Suppressor macrophage (primary cell): ENCODE results near the gene C2orf81.
A peak's percentile ranks its signal among the peaks of the same experiment; 100 is the strongest.
"Not testable (repeated sequence)": the region's sequence is repeated elsewhere in the genome, so short reads cannot be mapped to it uniquely, and the experiment has no call there.

ENCODE experiments used
- DNase-seq, 4 experiments: peaks; one replicate each; pipeline ENCODE4 v3.0.0-alpha.2; 2020 to 2022

Gene C2orf81

GRCh38 chr2:74442483-74443297, 21.3 kb upstream of the C2orf81 start:
- DNase-seq: not testable (repeated sequence)

DNA sequence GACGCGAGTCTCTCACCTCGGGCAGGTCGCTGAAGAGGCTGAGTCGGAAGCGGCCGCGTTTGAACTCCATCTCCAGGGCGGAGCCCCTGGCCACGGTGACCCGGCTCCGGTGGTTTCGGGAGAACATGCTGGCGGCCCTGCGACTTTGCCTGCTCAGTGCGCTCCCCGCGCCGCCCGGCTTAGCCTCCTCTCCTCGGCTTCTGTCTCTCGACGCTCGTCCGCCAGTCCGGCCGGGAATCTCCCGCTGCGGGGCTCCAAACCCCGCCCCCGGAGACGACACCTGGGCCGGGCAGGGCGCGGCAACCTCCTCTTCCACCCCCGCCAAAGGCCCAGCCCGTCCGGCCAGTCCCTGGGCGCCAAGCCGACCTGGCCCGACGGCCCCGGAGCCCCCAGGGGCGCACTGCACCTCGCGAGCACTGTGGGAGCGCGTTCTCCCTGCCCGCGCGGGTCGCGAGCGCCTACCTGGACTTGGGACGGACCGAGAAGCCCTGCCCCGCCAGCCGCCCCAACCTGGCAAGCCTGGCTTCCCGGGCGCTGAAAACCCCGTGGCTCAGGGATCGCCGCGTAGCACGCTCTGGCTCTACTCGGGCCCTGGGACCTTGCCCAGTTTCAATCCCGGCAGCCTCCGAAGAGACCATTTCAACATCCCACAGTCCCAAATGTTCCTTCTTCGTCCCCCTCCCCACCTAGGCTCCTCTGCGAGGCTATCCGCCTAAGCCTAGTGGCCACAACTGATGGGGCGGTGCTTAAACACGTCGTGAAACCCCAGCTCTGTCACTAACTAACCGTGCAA, 20.5 kb upstream of the C2orf81 start, which contains the start of gene RTKN:
Gene RTKN, minus strand, starts transcription at position 248 of the 793 bp plus-strand sequence. Its CDS starts 121 bp downstream, at position 127.
- peak in 1 of 4 experiments; percentile 18 for DNase-seq

- no peak for DNase-seq
These were observed 19.8 kb upstream of the C2orf81 start for GRCh38 chr2:74441170-74441689.

GRCh38 chr2:74440378-74441169, 19.2 kb upstream of the C2orf81 start:
- peak; percentile 71 to 90 (median 79) for DNase-seq

- DNase-seq: peak in 2 of 4 experiments; percentile 22 to 38
These were observed 18.5 kb upstream of the C2orf81 start for GRCh38 chr2:74439803-74440377.

- no peak for DNase-seq
These were observed 18.0 kb upstream of the C2orf81 start for GRCh38 chr2:74439373-74439772.

GRCh38 chr2:74438248-74438647, 16.8 kb upstream of the C2orf81 start:
- DNase-seq: no peak

DNA sequence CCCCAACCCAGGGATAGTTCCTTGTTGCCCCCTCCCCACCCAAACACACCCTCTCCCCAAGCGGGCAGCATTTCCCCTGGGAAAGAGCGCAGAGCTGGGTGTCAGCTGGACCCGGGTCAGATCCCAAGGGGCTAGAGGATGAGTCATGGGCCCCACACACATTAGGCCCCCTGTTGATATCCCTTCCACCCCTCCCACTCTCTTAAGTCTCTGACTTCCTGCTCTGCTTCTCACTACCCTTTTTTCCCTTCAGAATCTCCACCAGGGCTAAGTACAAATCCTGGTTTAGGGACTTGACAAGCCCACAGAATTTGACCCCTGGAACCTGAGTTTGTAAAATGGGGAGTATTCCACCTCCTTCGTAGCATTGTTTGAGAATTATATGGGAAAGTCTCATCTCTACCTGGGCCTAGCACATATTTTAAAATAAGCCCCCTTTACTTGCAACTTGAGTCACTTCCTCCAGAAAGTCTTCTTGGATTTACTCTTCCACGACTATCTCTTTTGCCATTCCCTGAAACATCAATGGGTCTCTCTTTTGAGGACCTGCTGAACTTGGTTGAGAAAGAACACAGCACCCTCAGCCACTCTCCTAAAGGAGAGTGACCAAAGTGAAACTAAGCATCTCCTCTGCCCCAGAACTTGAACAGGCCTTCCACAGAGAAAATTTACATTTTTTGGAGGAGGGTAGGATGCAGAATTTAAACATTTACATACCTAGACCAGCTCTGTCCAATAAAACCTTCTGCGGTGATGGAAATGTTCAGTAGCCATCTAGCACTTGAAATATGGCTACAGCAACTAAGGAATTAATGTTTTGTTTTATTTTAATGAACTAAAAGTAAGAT, 15.7 kb upstream of the C2orf81 start:
- DNase-seq: peak; percentile 26 to 51 (median 38)

DNA sequence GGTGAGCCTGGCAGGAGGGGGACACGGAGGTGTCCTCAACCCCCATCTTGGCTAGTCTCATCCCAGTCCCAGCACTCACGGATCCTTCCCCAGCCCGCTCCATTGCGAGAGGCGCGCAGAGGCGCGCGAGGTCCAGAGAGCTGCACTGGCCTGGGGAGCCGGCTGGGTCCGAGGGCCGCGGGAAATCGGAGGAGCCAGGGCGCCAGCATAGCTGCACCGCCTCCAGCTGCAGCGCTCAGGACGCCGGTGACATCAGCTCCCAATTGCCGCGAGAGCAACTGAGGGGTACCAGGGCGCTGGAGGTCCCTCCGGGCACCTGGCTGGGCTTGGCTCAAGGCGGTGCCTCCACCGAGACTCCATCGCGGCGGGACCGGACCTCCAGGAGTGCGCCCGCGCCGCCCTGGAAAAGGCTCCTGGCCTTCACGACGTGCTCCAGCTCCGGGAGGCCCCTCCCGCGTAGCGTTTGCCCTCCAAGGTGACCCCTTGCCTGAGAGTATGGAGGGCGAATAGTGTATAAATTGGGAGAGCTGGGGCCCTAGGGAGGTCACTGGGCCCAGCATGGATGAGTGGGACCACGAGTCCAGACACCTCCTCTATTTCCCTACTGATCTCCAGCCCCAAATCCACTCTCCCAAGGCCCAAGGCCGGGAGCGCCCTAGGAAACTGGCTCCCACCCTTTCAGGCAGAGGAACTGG, 14.8 kb upstream of the C2orf81 start:
- no peak for DNase-seq

GRCh38 chr2:74430502-74430901, 9.1 kb upstream of the C2orf81 start:
- no peak for DNase-seq

GRCh38 chr2:74429487-74430451, 8.3 kb upstream of the C2orf81 start:
- no peak for DNase-seq

DNA sequence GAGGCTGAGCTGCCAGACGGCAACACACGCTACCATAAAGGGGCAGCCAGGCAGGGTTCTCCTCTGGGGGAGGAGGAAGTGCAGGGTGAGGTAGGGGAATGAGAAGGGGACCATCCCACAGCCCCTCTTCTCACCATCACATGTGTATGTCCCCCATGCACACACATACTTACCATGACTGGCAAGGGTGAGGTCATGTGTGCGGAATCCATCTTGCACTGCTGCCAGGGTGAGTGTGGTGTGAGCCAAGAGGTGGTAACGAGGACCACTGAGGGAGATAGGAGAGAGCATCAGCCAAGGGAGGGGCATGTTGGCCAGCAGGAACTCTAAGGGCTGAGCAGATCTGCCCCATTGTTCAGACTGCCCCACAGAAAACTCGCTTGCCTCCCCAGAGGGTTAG, 7.3 kb upstream of the C2orf81 start:
- no peak for DNase-seq

DNA sequence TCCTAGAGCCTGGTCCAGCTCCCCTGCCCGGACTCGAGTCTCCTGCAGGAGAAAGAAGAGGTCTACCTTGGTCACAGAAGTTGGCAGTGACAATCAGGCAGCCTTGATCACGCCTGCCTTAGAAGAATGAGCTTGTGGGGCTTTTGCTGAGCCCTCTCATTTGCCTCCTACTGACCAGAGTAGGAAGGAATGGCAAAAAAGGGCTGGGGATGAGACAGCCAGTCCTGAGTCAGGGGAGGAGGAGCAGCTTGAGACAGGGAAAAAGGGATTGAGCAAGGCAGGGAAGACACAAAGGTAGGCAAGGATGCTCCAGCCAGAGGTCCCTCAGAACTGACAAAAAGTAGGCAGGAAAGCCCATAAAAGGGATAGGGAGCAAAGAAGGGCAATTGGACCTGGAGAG, 6.1 kb upstream of the C2orf81 start:
- DNase-seq: no peak

GRCh38 chr2:74426181-74426758, 4.9 kb upstream of the C2orf81 start:
- DNase-seq: no peak

DNA sequence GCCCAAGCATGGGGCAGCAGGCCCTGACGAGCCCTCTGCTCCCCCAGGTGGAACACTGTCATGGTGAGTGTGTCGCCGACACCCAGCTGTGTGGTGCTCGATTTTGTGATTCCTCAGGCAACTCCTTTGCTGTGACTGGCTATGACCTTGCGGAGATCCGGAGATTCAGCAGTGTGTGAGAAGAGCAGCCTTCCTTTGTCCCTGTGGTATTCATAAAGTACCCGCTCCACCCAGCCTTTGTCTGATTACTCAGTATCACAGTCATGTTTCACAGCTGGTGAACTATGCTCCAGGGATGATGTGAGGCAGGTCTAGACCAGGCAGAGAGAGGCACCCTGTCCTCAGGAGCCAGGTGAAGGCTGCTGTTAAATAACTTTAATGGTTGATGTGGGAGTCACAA, 4.1 kb upstream of the C2orf81 start:
- DNase-seq: no peak

DNA sequence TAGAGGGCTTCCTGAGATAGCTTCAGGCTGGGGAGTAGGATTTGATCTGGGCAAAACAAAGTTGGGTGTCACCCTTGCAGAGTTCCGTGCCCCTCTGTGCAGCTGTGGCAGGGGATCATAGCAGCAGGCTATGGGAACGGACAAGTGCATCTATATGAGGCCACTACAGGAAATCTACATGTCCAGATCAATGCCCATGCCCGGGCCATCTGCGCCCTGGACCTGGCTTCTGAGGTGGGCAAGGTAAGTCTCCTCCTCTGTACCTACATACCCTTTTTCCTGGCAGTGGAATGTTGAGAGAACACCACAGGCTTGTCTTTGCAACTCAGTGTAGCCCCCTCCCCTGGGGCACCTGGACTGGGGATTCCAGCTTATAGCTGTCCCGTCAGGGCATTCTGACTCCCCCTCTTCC, 3.6 kb upstream of the C2orf81 start:
- DNase-seq: no peak

- DNase-seq: no peak
These were observed 2.9 kb upstream of the C2orf81 start for GRCh38 chr2:74424139-74424992.
